Common myeloid progenitor, CD34-positive (primary cell): ENCODE measurements around the gene DNMT3A.

Experiments
- CTCF ChIA-PET: fragments of 350-600 bp; sonication (Branson Sonifier 250); formaldehyde crosslinking; loops from one replicate; lab custom pipeline; 2021; ENCODE audit warnings: antibody characterized with exemption; lab: Charles Lee
- POLR2A ChIA-PET: fragments of 350-600 bp; sonication (Branson Sonifier 250); formaldehyde crosslinking; loops from one replicate; lab custom pipeline; 2021; ENCODE audit warnings: antibody characterized with exemption; lab: Charles Lee
- DNase-seq, 3 donors: peaks; one replicate each; pipeline versions ENCODE4 v3.0.0 to v3.0.0-alpha.2; 2013
- H3K27ac ChIP-seq, 2 experiments: 1 replicate in 1 of 2; 2 replicates in 1 of 2; pipeline ENCODE4 v1.7.0; 2013; ENCODE audit warnings: inconsistent platforms in 2 of 2, low read length in 2 of 2, mild to moderate bottlenecking in 2 of 2, low read depth in 1 of 2, moderate library complexity in 1 of 2; ENCODE audit not compliant: severe bottlenecking in 2 of 2, insufficient read depth in 1 of 2, poor library complexity in 1 of 2
- H3K27me3 ChIP-seq, 5 experiments: replicated peaks in 2 of 5; 1 replicate in 3 of 5; 2 replicates in 2 of 5; pipeline versions ENCODE4 v1.6.1 to v1.7.0; 2013; ENCODE audit warnings: low read length in 4 of 5, mild to moderate bottlenecking in 2 of 5, moderate library complexity in 2 of 5, inconsistent platforms in 1 of 5; ENCODE audit not compliant: insufficient read depth in 5 of 5, control insufficient read depth in 4 of 5
- H3K36me3 ChIP-seq, 4 experiments: 1 replicate in 2 of 4; 2 replicates in 2 of 4; pipeline versions ENCODE4 v1.6.1 to v1.7.0; 2013; ENCODE audit warnings: low read length in 3 of 4, control low read depth in 1 of 4, mild to moderate bottlenecking in 1 of 4; ENCODE audit not compliant: control insufficient read depth in 4 of 4, insufficient read depth in 4 of 4
- H3K4me1 ChIP-seq, 4 experiments: 1 replicate in 3 of 4; 2 replicates in 1 of 4; pipeline versions ENCODE4 v1.6.1 to v1.7.1; 2013; ENCODE audit warnings: low read length in 3 of 4, mild to moderate bottlenecking in 3 of 4, control low read depth in 1 of 4, inconsistent platforms in 1 of 4, moderate library complexity in 1 of 4; ENCODE audit not compliant: control insufficient read depth in 4 of 4, insufficient read depth in 4 of 4; ENCODE audit errors: control extremely low read depth in 1 of 4
- H3K4me3 ChIP-seq, 7 experiments: 1 replicate in 4 of 7; 2 replicates in 3 of 7; pipeline versions ENCODE4 v1.5.1 to v1.7.0; 2013; ENCODE audit warnings: mild to moderate bottlenecking in 7 of 7, low read length in 6 of 7, moderate library complexity in 6 of 7, inconsistent platforms in 2 of 7, low read depth in 2 of 7, control low read depth in 1 of 7; ENCODE audit not compliant: insufficient read depth in 4 of 7, control insufficient read depth in 1 of 7; ENCODE audit errors: extremely low read depth in 1 of 7
- H3K9me3 ChIP-seq, 5 experiments: 1 replicate in 4 of 5; 2 replicates in 1 of 5; pipeline versions ENCODE4 v1.6.1 to v1.7.1; 2013; ENCODE audit warnings: low read length in 4 of 5, mild to moderate bottlenecking in 2 of 5, inconsistent platforms in 1 of 5, low read depth in 1 of 5, moderate library complexity in 1 of 5; ENCODE audit not compliant: control insufficient read depth in 4 of 5, insufficient read depth in 2 of 5; ENCODE audit errors: control extremely low read depth in 1 of 5
- WGBS: methylation state at CpG from one replicate; pipeline ENCODE4 v1.1.5; 2013; ENCODE audit not compliant: insufficient coverage; 5-methylcytosine and 5-hydroxymethylcytosine counted together

DNMT3A gene

GRCh38 chr2:25313711-25314513, 27.8 kb downstream of the DNMT3A start:
- H3K4me1 ChIP-seq = peaks cover 3 to 33% (median 29%) of the 10 kb centered on the region in 4 experiments
- POLR2A ChIA-PET = interaction anchor here (0.7 kb wide), 1 partner anchor 12 kb away, joined by 3 read pairs; no protein-coding TSS in a partner anchor
- no peak overlapping the region for H3K4me3 ChIP-seq
- peak overlapping the region in 1 of 2 experiments; percentile 71 for H3K27ac ChIP-seq
- 92% methylated on average over 16 of the region's 27 CpGs for WGBS
- H3K9me3 ChIP-seq = no peaks in the 10 kb centered on the region
- no peak for DNase-seq
- H3K27me3 ChIP-seq = no peaks in the 10 kb centered on the region
- peaks cover 0 to 29% (median 20%) of the 10 kb centered on the region in 4 experiments for H3K36me3 ChIP-seq
- CTCF ChIA-PET = interaction anchor here (0.9 to 3.4 kb wide), 6 partner anchors 8 to 253 kb away, joined by 3 to 15 read pairs (median 3); no protein-coding TSS in a partner anchor

- Histone ChIP-seq H3K27ac (no peak overlapping the region), H3K4me1 (peaks cover 3 to 33% (median 29%) of the 10 kb centered on the region in 4 experiments), H3K4me3 (no peak overlapping the region), H3K27me3 (no peaks in the 10 kb centered on the region), H3K9me3 (no peaks in the 10 kb centered on the region), H3K36me3 (peaks cover 0 to 35% (median 20%) of the 10 kb centered on the region in 4 experiments)
- DNase-seq = no peak
- CTCF ChIA-PET = no interaction called here
- WGBS = 94% methylated on average over 15 of the region's 15 CpGs
- POLR2A ChIA-PET = no interaction called here
Observed at GRCh38 chr2:25312958-25313710, 28.6 kb downstream of the DNMT3A start.

GRCh38 chr2:25311865-25312575, 29.7 kb downstream of the DNMT3A start:
- 92% methylated on average over 23 of the region's 23 CpGs for WGBS
- no peak overlapping the region for H3K27ac ChIP-seq
- DNase-seq = no peak
- ChIA-PET CTCF (interaction anchor here (0.9 kb wide), 1 partner anchor 30 kb away, joined by 3 read pairs; the partner anchor contains the start of gene DNMT3A), POLR2A (no interaction called here)
- H3K9me3 ChIP-seq = no peaks in the 10 kb centered on the region
- H3K4me3 ChIP-seq = no peak overlapping the region
- peaks cover 3 to 34% (median 30%) of the 10 kb centered on the region in 4 experiments for H3K4me1 ChIP-seq
- H3K27me3 ChIP-seq = no peaks in the 10 kb centered on the region
- peaks cover 0 to 41% (median 20%) of the 10 kb centered on the region in 4 experiments for H3K36me3 ChIP-seq

GRCh38 chr2:25310965-25311864, 30.5 kb downstream of the DNMT3A start:
- H3K9me3 ChIP-seq = no peaks in the 10 kb centered on the region
- H3K27me3 ChIP-seq = no peaks in the 10 kb centered on the region
- ChIA-PET POLR2A (no interaction called here), CTCF (interaction anchor here (0.9 to 2.6 kb wide), 3 partner anchors 16 to 31 kb away, joined by 3 to 12 read pairs (median 4); partner anchors contain the start of gene DNMT3A)
- H3K4me1 ChIP-seq = peaks cover 0 to 33% (median 25%) of the 10 kb centered on the region in 4 experiments
- H3K4me3 ChIP-seq = no peak overlapping the region
- H3K27ac ChIP-seq = no peak overlapping the region
- DNase-seq = no peak
- WGBS = 75% methylated on average over 3 of the region's 14 CpGs
- H3K36me3 ChIP-seq = peaks cover 0 to 44% (median 25%) of the 10 kb centered on the region in 4 experiments

- ChIA-PET POLR2A (interaction anchor here (1.1 kb wide), 1 partner anchor 9 kb away, joined by 3 read pairs; no protein-coding TSS in a partner anchor), CTCF (interaction anchor here (1.2 to 4.4 kb wide), 7 partner anchors 17 to 355 kb away, joined by 3 to 24 read pairs (median 4); no protein-coding TSS in a partner anchor)
- H3K36me3 ChIP-seq = peaks cover 0 to 49% (median 27%) of the 10 kb centered on the region in 4 experiments
- H3K27me3 ChIP-seq = no peaks in the 10 kb centered on the region
- no peak overlapping the region for H3K27ac ChIP-seq
- H3K4me3 ChIP-seq = no peak overlapping the region
- no peaks in the 10 kb centered on the region for H3K9me3 ChIP-seq
- peaks cover 0 to 27% (median 19%) of the 10 kb centered on the region in 4 experiments for H3K4me1 ChIP-seq
- WGBS = 98% methylated on average over 4 of the region's 5 CpGs
- no peak for DNase-seq
Observed at GRCh38 chr2:25310709-25310964, 31.1 kb downstream of the DNMT3A start.

- POLR2A ChIA-PET = interaction anchor here (1.1 kb wide), 1 partner anchor 8 kb away, joined by 3 read pairs; no protein-coding TSS in a partner anchor
Observed at GRCh38 chr2:25309402-25309801, 32.3 kb downstream of the DNMT3A start.

More at GRCh38 chr2:25309402-25309801, 32.3 kb downstream of the DNMT3A start:
- CTCF ChIA-PET = interaction anchor here (0.6 to 5.3 kb wide), 21 partner anchors 9 to 356 kb away, joined by 3 to 41 read pairs (median 4); no protein-coding TSS in a partner anchor
- H3K27ac ChIP-seq = no peak overlapping the region
- H3K4me3 ChIP-seq = no peak overlapping the region
- peak; percentile 77 to 90 (median 88) for DNase-seq
- peaks cover 0 to 15% (median 7%) of the 10 kb centered on the region in 4 experiments for H3K4me1 ChIP-seq
- 79% methylated on average over 9 of the region's 10 CpGs for WGBS
- H3K27me3 ChIP-seq = no peaks in the 10 kb centered on the region
- peaks cover 0 to 58% (median 32%) of the 10 kb centered on the region in 4 experiments for H3K36me3 ChIP-seq
- H3K9me3 ChIP-seq = no peaks in the 10 kb centered on the region
